Measurements from ENCODE around the gene HBB. TPM values are rescaled to one million over a fixed set of nuclear protein-coding genes. Genes with fewer than 3 reads are reported as not detected.
"Not testable (repeated sequence)": the region's sequence is repeated elsewhere in the genome, so short reads cannot be mapped to it uniquely, and the experiment has no call there.

HBB gene
- total RNA-seq, 4 donors from 2014 or later, result 49.8 to 2,778 (median 273) TPM

DNA sequence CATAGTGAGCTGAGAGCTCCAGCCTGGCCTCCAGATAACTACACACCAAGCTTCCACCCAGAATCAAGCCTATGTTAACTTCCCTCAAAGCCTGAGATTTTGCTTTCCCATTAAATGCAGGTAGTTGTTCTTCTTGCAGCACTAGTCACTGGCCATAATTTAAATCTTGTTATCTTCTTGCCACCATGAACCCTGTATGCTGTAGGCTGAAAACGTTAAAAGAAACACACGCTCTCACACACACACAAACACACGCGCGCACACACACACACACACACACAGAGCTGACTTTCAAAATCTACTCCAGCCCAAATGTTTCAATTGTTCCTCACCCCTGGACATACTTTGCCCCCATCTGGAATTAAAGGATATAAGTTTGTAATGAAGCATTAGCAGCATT is 26.6 kb upstream of the HBB start:
- H3K36me3 ChIP-seq; H3K4me3 ChIP-seq; H3K4me1 ChIP-seq; intact Hi-C loops (cut with DNase I; ENCODE audit: low total_unique reads); DNase-seq; H3K27ac ChIP-seq; H3K27me3 ChIP-seq; H3K9me3 ChIP-seq: not testable (repeated sequence)

DNA sequence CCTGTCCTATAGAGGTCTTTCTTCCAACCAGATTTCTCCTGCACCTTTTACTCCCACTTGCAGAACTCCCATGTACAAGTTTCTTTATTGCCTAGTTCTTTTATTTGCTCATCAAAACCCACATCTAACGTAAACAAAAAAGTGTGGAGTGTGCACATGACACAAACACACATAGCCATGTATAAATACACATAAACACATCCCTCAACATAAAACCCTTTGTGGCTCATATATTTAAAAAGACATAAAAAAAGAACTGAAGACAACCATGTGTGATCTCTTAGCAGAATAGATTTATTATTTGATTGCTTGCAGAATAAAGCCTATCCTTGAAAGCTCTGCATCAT is 26.0 kb upstream of the HBB start:
- Histone ChIP-seq H3K4me1 (no peaks in the 10 kb centered on the region), H3K4me3 (no peak overlapping the region), H3K9me3 (no peaks in the 10 kb centered on the region), H3K27me3 (no peaks in the 10 kb centered on the region), H3K27ac (no peak overlapping the region), H3K36me3 (no peaks in the 10 kb centered on the region)
- intact Hi-C loops (cut with DNase I; ENCODE audit: low total_unique reads), result no loop called here
- DNase-seq, result no peak
- TF ChIP-seq POLR2A (IDR thresholded peaks at IDR 0.05), result no peak
- TF ChIP-seq, protein P1, sequence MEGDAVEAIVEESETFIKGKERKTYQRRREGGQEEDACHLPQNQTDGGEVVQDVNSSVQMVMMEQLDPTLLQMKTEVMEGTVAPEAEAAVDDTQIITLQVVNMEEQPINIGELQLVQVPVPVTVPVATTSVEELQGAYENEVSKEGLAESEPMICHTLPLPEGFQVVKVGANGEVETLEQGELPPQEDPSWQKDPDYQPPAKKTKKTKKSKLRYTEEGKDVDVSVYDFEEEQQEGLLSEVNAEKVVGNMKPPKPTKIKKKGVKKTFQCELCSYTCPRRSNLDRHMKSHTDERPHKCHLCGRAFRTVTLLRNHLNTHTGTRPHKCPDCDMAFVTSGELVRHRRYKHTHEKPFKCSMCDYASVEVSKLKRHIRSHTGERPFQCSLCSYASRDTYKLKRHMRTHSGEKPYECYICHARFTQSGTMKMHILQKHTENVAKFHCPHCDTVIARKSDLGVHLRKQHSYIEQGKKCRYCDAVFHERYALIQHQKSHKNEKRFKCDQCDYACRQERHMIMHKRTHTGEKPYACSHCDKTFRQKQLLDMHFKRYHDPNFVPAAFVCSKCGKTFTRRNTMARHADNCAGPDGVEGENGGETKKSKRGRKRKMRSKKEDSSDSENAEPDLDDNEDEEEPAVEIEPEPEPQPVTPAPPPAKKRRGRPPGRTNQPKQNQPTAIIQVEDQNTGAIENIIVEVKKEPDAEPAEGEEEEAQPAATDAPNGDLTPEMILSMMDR (IDR thresholded peaks at IDR 0.05), result no peak

DNA sequence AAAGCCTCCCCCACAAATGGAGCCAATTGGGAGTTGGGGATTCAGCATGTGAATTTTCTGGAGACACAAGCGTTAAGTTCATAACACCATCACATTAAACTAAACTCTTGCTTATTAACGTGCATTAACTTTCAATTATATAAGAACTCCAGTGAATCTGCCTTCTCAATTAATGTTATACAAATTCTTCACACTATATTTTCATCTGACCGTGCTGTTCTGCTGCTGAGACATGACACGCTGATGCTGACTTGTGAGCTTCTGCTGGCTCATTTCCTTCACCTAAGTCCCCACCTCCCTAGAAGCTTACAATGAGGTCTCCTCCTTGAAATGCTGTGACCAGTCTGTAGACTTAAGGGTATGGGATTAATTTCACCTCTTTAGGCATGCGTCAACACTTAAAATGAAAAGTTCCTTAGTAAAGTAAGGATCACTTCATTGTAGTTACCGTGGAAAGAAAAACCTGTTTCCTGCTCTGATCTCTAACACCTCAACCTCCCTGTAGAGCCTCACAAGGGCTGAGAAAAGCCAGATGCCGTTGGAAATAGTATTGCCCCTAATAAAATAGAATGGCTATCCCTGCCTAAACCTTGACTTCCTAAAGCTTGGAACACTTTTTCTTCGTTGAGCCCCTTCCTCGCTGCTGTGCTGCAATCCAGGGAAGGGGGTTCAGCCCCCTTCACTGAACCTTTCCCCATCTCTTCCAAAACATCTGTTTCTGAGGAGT is 25.5 kb upstream of the HBB start:
- intact Hi-C loops (cut with DNase I; ENCODE audit: low total_unique reads), result no loop called here
- no peak for TF ChIP-seq POLR2A (IDR thresholded peaks at IDR 0.05)
- TF ChIP-seq, protein P1 (IDR thresholded peaks at IDR 0.05), result no peak

DNA sequence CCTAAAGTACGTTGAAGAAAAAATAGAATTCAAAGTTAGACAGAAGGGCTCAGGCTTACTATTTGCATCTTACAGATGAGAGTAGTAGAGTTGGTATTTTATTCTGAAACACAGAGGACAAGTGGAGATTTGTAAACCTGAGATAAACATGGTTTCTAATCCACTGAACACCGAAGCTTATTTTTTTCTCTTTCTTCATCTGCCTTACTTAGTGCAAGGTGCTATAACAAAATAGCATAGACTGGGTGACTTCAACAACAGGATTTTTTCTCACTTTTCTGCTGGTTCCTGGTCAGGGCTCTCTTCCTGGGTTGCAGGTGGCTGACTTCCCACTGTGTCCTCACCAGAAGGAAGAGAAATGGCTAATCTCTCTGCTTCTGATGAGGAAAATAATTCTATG is 24.9 kb upstream of the HBB start:
- no peak for DNase-seq
- no peaks in the 10 kb centered on the region for H3K27me3 ChIP-seq
- intact Hi-C loops (cut with DNase I; ENCODE audit: low total_unique reads), result no loop called here
- H3K4me1 ChIP-seq, result no peaks in the 10 kb centered on the region
- no peak overlapping the region for H3K4me3 ChIP-seq
- H3K36me3 ChIP-seq, result no peaks in the 10 kb centered on the region
- no peaks in the 10 kb centered on the region for H3K9me3 ChIP-seq
- TF ChIP-seq, protein P1 (IDR thresholded peaks at IDR 0.05), result no peak
- TF ChIP-seq POLR2A (IDR thresholded peaks at IDR 0.05), result no peak
- H3K27ac ChIP-seq, result no peak overlapping the region

More for the DNA sequence above, 25.5 kb upstream of the HBB start:
- DNase-seq, result no peak
- H3K36me3 ChIP-seq, result no peaks in the 10 kb centered on the region
- H3K9me3 ChIP-seq, result no peaks in the 10 kb centered on the region
- no peaks in the 10 kb centered on the region for H3K4me1 ChIP-seq
- H3K4me3 ChIP-seq, result no peak overlapping the region
- no peaks in the 10 kb centered on the region for H3K27me3 ChIP-seq
- no peak overlapping the region for H3K27ac ChIP-seq

DNA sequence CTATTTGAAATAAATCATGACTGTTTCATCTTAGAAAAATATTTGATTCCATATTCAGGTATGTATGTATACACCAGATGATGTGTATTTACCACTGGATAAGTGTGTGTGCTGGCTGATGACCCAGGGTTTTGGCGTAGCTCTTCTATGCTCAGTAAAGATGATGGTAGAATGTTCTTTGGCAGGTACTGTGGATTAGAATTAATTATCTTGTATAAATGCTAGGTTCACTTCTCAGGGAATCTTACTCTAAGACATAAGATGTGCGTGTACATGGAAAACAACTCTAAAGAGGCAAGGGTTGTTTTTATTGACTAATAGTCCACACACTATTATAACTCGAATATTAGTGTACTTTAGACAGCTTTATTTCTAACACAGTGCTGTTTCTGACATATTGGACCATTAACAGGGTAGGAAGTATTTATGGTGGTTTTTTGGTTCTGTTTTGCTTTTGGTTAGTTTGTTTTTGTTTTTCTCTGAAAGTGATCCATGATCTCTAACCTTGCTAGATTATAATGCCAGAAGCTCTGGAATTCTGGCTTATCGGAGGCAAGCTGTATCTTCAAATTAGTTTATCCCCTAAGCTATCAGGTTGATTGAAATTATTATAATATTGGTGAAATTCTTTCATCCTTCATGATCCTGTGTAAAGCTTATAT is 23.8 kb upstream of the HBB start:
- no peak overlapping the region for H3K4me3 ChIP-seq

DNA sequence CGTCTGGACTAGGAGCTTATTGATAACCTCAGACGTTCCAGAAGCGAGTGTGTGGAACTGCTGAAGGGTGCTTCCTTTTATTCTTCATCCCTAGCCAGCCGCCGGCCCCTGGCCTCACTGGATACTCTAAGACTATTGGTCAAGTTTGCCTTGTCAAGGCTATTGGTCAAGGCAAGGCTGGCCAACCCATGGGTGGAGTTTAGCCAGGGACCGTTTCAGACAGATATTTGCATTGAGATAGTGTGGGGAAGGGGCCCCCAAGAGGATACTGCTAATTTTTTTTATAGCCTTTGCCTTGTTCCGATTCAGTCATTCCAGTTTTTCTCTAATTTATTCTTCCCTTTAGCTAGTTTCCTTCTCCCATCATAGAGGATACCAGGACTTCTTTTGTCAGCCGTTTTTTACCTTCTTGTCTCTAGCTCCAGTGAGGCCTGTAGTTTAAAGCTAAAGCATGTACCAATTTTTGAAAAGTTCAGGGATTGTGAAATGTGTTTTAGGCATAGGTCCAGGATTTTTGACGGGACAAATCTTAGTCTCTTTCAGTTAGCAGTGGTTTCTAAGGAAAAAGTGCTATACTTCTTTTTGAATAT is 23.0 kb upstream of the HBB start, which contains the start of gene HBG1:
HBG1 (minus strand) TSS at position 51 of the 590 bp plus-strand sequence. CDS start 53 bp downstream, outside the sequence.
- H3K27ac ChIP-seq; intact Hi-C loops (cut with DNase I; ENCODE audit: low total_unique reads); DNase-seq; H3K36me3 ChIP-seq; H3K9me3 ChIP-seq; H3K27me3 ChIP-seq; H3K4me1 ChIP-seq; H3K4me3 ChIP-seq: not testable (repeated sequence)

More for the DNA sequence above, 23.8 kb upstream of the HBB start:
- intact Hi-C loops (cut with DNase I; ENCODE audit: low total_unique reads), result no loop called here
- Histone ChIP-seq H3K27me3 (no peaks in the 10 kb centered on the region), H3K4me1 (no peaks in the 10 kb centered on the region), H3K27ac (no peak overlapping the region), H3K9me3 (no peaks in the 10 kb centered on the region), H3K36me3 (no peaks in the 10 kb centered on the region)
- DNase-seq, result no peak
- TF ChIP-seq, protein P1 (IDR thresholded peaks at IDR 0.05), result no peak
- no peak for TF ChIP-seq POLR2A (IDR thresholded peaks at IDR 0.05)

DNA sequence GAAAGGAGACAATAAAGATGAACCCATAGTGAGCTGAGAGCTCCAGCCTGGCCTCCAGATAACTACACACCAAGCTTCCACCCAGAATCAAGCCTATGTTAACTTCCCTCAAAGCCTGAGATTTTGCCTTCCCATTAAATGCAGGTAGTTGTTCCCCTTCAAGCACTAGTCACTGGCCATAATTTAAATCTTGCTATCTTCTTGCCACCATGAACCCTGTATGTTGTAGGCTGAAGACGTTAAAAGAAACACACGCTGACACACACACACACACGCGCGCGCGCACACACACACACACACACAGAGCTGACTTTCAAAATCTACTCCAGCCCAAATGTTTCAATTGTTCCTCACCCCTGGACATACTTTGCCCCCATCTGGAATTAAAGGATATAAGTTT is 21.6 kb upstream of the HBB start:
- intact Hi-C loops (cut with DNase I; ENCODE audit: low total_unique reads); H3K4me3 ChIP-seq; H3K4me1 ChIP-seq; H3K27me3 ChIP-seq; H3K27ac ChIP-seq; DNase-seq; H3K9me3 ChIP-seq; H3K36me3 ChIP-seq: not testable (repeated sequence)

Data from uterus (tissue), 4 donors.